K562 (cell line): ENCODE measurements around the gene POU2AF2. TPM values are rescaled to one million over a fixed set of nuclear protein-coding genes. Genes with fewer than 3 reads are reported as not detected.
A peak's percentile ranks its signal among the peaks of the same experiment; 100 is the strongest.

Experiments used
- ATAC-seq: fragments of 200-7000 bp; cut with Tn5 transposase; 3 replicates; pipeline ENCODE4 v1.9.1; 2020; ENCODE audit warnings: moderate library complexity
- BruUV-seq: library from RNA; stranded (reverse); fragments of 400-500 nt; replicated peaks from 2 replicates; lab custom pipeline; 2021; lab: Mats Ljungman, UMichigan
- CTCF ChIA-PET: fragments of 300-600 bp; formaldehyde crosslinking; extraction: SDS; loops from one replicate; lab custom pipeline; 2021; ENCODE audit warnings: low intra/inter-chr PET ratio; lab: Yijun Ruan, JAX
- POLR2A ChIA-PET: fragments of 300-600, 350-650 bp; sonication (Branson Sonifier 250); formaldehyde crosslinking; extraction: SDS; loops from one replicate; lab custom pipeline; 2021; ENCODE audit warnings: antibody characterized with exemption, inconsistent platforms; lab: Yijun Ruan, JAX
- DNase-seq, 4 experiments: peaks; one replicate each; pipeline versions ENCODE4 v3.0.0 to v3.0.0-alpha.2; 2011 to 2018; ENCODE audit warnings: low spot score in 3 of 4, mixed read lengths in 3 of 4; ENCODE audit errors: extremely low read depth in 1 of 4
- FAIRE-seq: peaks from 2 replicates; lab custom pipeline; 2011; peaks lifted over from hg19 to GRCh38; lab: Jason Lieb, UNC
- H2AFZ ChIP-seq: 2 replicates; pipeline ENCODE4 v1.6.0; 2011; ENCODE audit warnings: low read depth, low read length, control low read depth, inconsistent platforms
- H3K27ac ChIP-seq: fragments of 200-600 bp; 3 replicates; pipeline ENCODE4 v1.8.0; 2011; ENCODE audit warnings: low read depth, mild to moderate bottlenecking, control low read depth, inconsistent platforms, low read length, moderate library complexity, mixed read lengths; ENCODE audit errors: extremely low read depth
- H3K27me3 ChIP-seq, 2 experiments: fragments of 300-600 bp in 1 of 2; 2 replicates in 1 of 2; 3 replicates in 1 of 2; pipeline versions ENCODE4 v1.6.0 to v1.8.0; 2011; ENCODE audit warnings: inconsistent platforms in 2 of 2, low read length in 2 of 2, mild to moderate bottlenecking in 1 of 2, mixed read lengths in 1 of 2, moderate library complexity in 1 of 2; ENCODE audit not compliant: control insufficient read depth in 2 of 2, insufficient read depth in 2 of 2
- H3K36me3 ChIP-seq: fragments of 300-600 bp; 3 replicates; pipeline ENCODE4 v1.8.0; 2011; ENCODE audit warnings: mild to moderate bottlenecking, low read length, inconsistent platforms; ENCODE audit not compliant: control insufficient read depth, insufficient read depth
- H3K4me1 ChIP-seq, 2 experiments: fragments of 200-600 bp in 1 of 2; replicated peaks in 1 of 2; 2 replicates in 1 of 2; 3 replicates in 1 of 2; pipeline versions ENCODE4 v1.5.1 to v1.8.0; 2011; ENCODE audit warnings: inconsistent platforms in 2 of 2, low read length in 2 of 2, mild to moderate bottlenecking in 1 of 2, mixed read lengths in 1 of 2, moderate library complexity in 1 of 2; ENCODE audit not compliant: control insufficient read depth in 2 of 2, insufficient read depth in 2 of 2
- H3K4me2 ChIP-seq: 2 replicates; pipeline ENCODE4 v1.6.1; 2011; ENCODE audit warnings: low read length, control low read depth, inconsistent platforms, mixed read lengths; ENCODE audit not compliant: insufficient read depth
- H3K4me3 ChIP-seq: fragments of 200-600 bp; sonication (generic), shearing (Covaris generic); 2 replicates; pipeline ENCODE4 v1.5.1; 2016; ENCODE audit warnings: control low read depth, inconsistent platforms
- H3K79me2 ChIP-seq: fragments of 200-600 bp; 3 replicates; pipeline ENCODE4 v1.8.0; 2011; ENCODE audit warnings: low read length, inconsistent platforms; ENCODE audit not compliant: control insufficient read depth, insufficient read depth
- H3K9ac ChIP-seq, 2 experiments: 2 replicates each; pipeline versions ENCODE4 v1.6.0 to v1.6.1; 2011; ENCODE audit warnings: low read depth in 2 of 2, low read length in 2 of 2, control low read depth in 1 of 2, inconsistent platforms in 1 of 2, mild to moderate bottlenecking in 1 of 2, mixed read lengths in 1 of 2; ENCODE audit not compliant: insufficient read depth in 1 of 2
- H3K9me1 ChIP-seq: one replicate; pipeline ENCODE4 v1.6.0; 2011; ENCODE audit warnings: inconsistent platforms, mild to moderate bottlenecking, low read length, moderate library complexity; ENCODE audit not compliant: control insufficient read depth, insufficient read depth
- H3K9me3 ChIP-seq: replicated peaks from 2 replicates; pipeline ENCODE4 v1.5.1; 2011; ENCODE audit warnings: low read depth, low read length, inconsistent platforms; ENCODE audit not compliant: control insufficient read depth, insufficient read depth
- H4K20me1 ChIP-seq: replicated peaks from 2 replicates; pipeline ENCODE4 v1.6.1; 2011; ENCODE audit warnings: low read length, inconsistent platforms, mixed read lengths; ENCODE audit not compliant: control insufficient read depth, insufficient read depth
- ARID2 ChIP-seq: fragments of 450-650 bp; IDR thresholded peaks from 2 replicates; pipeline ENCODE4 v1.6.1; 2017; ENCODE audit warnings: antibody characterized with exemption, mild to moderate bottlenecking
- HNRNPLL ChIP-seq: fragments of 200-400 bp; formaldehyde crosslinking; IDR thresholded peaks from 2 replicates; pipeline ENCODE4 v1.6.1; 2017; ENCODE audit warnings: low read length, low read depth, mild to moderate bottlenecking; ENCODE audit not compliant: poor library complexity, severe bottlenecking
- RAD51 ChIP-seq: fragments of 450-650 bp; IDR thresholded peaks from 2 replicates; pipeline ENCODE4 v1.7.1; 2016; ENCODE audit warnings: low read depth, mild to moderate bottlenecking, borderline replicate concordance
- RBM25 ChIP-seq: fragments of 200-400 bp; formaldehyde crosslinking; IDR thresholded peaks from 2 replicates; pipeline ENCODE4 v1.6.1; 2018; ENCODE audit warnings: low read length, low read depth, moderate library complexity; ENCODE audit not compliant: severe bottlenecking
- ZBTB17 ChIP-seq: fragments of 450-650 bp; formaldehyde crosslinking; IDR thresholded peaks from 2 replicates; pipeline ENCODE4 v1.4.0; 2020; ENCODE audit warnings: mild to moderate bottlenecking
- ZNF764 ChIP-seq: fragments of 250-450 bp; sonication (Bioruptor Pico); IDR thresholded peaks from 2 replicates; pipeline ENCODE4 v1.4.0; 2020; ENCODE audit warnings: low read depth, mild to moderate bottlenecking, moderate library complexity
- ZNF77 ChIP-seq: fragments of 250-450 bp; sonication (Bioruptor Pico); IDR thresholded peaks from 2 replicates; pipeline ENCODE4 v1.5.0; 2020
- WGBS: fragments of 100-300 bp; shearing (Covaris generic); methylation state at CpG from one replicate; pipeline ENCODE4 v1.1.6; 2016; ENCODE audit warnings: low coverage, mixed read lengths; ENCODE audit not compliant: insufficient coverage; ENCODE audit errors: missing lambda C conversion rate; 5-methylcytosine and 5-hydroxymethylcytosine counted together
- in situ Hi-C: fragments of 300-500 bp; cut with MboI; formaldehyde crosslinking; loops from 4 replicates; pipeline ENCODE4 v1.15.0; 2018; ENCODE audit warnings: inconsistent platforms, mixed read lengths
- intact Hi-C: fragments of 100-400 bp; cut with micrococcal nuclease; formaldehyde crosslinking; loops from 2 replicates; pipeline ENCODE4 v1.14.2; 2022
- polyA plus RNA-seq, 8 experiments: library from polyadenylated mRNA; depleted of rRNA in 4 of 8; stranded (reverse) in 5 of 8; unstranded in 3 of 8; fragments of >200 nt; fragmentation: Nextera tagmentation in 2 of 8; fragmentation: Illumina TruSeq in 1 of 8; extraction: Ambion mirVana in 2 of 8; extraction: Trizol in 1 of 8; gene quantifications; 2 replicates each; pipeline versions ENCODE4 v1.2.1 to v1.2.3, GENCODE V29; 2011 to 2014; ENCODE audit warnings: inconsistent platforms in 1 of 8, missing spikeins in 1 of 8
- total RNA-seq, 7 experiments: library from RNA; depleted of rRNA in 6 of 7; stranded (reverse); fragments of >200 nt in 6 of 7; fragmentation: Illumina TruSeq in 2 of 7; extraction: Trizol in 2 of 7; gene quantifications; 2 replicates each; pipeline versions ENCODE4 v1.2.1 to v1.2.3, GENCODE V29; 2011 to 2021; ENCODE audit warnings: low replicate concordance in 1 of 7
- TF ChIP-seq, protein P1 (sequence below): sonication (generic); formaldehyde crosslinking; IDR thresholded peaks from 2 replicates; pipeline ENCODE4 v1.8.1; 2023; ENCODE audit warnings: mild to moderate bottlenecking, missing genetic modification reagents

Gene POU2AF2
- total and polyA plus RNA-seq, 9 of the 15 experiments (the other 6 are each of a cell fraction or from before 2014, with no cell fraction given), result not detected

DNA sequence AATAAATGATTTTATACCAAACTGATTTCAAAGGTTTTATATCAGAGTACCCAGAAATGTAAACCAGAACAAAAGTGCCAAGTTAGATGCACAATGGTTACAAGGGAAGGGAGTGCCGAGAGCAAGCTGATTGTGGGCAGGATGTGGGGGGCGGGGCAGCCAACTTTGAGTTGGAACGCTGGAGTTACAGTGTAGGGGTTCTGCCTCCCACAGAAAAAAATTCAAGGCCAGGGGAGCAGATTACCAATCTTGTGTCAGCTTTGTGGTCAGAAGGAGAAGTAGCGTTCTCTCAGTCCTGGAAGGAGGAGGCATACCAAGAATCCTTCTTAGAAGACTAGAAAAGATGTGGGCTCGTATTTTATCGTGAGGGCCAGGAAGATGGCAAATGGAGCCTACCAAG, 15.9 kb upstream of the POU2AF2 start:
- Histone ChIP-seq H3K79me2 (no peaks in the 10 kb centered on the region), H3K4me3 (no peak overlapping the region), H3K4me2 (no peak overlapping the region), H2AFZ (no peak overlapping the region), H3K27me3 (no peaks in the 10 kb centered on the region), H3K27ac (no peak overlapping the region)
- BruUV-seq, result no TSS peak
- in situ Hi-C loops, result loop anchor here (10.0 to 25.0 kb wide), 2 partner anchors 765 to 1042 kb away; no protein-coding TSS in a partner anchor
- FAIRE-seq, result no peak
- no peak for DNase-seq
- TF ChIP-seq HNRNPLL (no peak), ZBTB17 (peak; percentile 85), ZNF764 (CRISPR knock-in tag) (no peak), ARID2 (no peak), RAD51 (no peak)
- TF ChIP-seq, all 486 proteins: peak for 1
- H3K36me3 ChIP-seq, result no peaks in the 10 kb centered on the region
- H3K9me3 ChIP-seq, result no peaks in the 10 kb centered on the region
- CTCF ChIA-PET, result interaction anchor here (0.6 to 1.9 kb wide), 2 partner anchors 767 to 954 kb away, joined by 4 to 7 read pairs; no protein-coding TSS in a partner anchor
- intact Hi-C loops, result loop anchor here (1.0 to 5.0 kb wide), 4 partner anchors 766 to 1142 kb away; no protein-coding TSS in a partner anchor
- 1% methylated on average over 6 of the region's 6 CpGs for WGBS
- no peaks in the 10 kb centered on the region for H4K20me1 ChIP-seq
- no peak for ATAC-seq
- H3K4me1 ChIP-seq, result no peaks in the 10 kb centered on the region; a peak in 1 of 5 replicates
- H3K9me1 ChIP-seq, result no peaks in the 10 kb centered on the region
- H3K9ac ChIP-seq, result no peak overlapping the region
- POLR2A ChIA-PET, result no interaction called here

DNA sequence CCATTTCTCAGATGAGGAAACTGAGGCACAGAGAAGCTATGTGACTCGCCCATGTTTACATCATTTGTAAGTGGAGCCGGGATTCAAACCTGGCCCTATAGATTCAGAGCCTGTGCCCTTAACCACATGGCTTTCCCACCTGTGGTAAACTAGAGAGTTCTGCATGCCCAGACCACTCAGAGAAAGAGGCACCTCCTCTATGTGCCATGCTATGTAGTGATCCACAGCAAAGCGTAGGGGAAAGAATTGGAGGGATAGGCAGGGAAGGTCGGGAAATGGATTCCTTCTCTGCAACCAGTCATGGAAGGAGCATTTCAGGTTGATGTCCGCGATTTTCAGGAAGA, 15.4 kb upstream of the POU2AF2 start:
- H3K27ac ChIP-seq, result no peak overlapping the region
- intact Hi-C loops (loop anchor here (1.0 to 5.0 kb wide), 4 partner anchors 767 to 1143 kb away; no protein-coding TSS in a partner anchor), in situ Hi-C loops (loop anchor here (10.0 to 25.0 kb wide), 2 partner anchors 765 to 1043 kb away; no protein-coding TSS in a partner anchor)
- peak; percentile 62 for ATAC-seq
- CTCF ChIA-PET, result interaction anchor here (0.6 to 1.9 kb wide), 3 partner anchors 73 to 955 kb away, joined by 4 to 7 read pairs (median 7); no protein-coding TSS in a partner anchor
- H3K4me3 ChIP-seq, result no peak overlapping the region
- BruUV-seq, result no TSS peak
- H3K9ac ChIP-seq, result no peak overlapping the region
- H3K36me3 ChIP-seq, result no peaks in the 10 kb centered on the region
- POLR2A ChIA-PET, result no interaction called here
- H4K20me1 ChIP-seq, result no peaks in the 10 kb centered on the region
- no peak overlapping the region; the same call in 1 of the 2 replicates for H2AFZ ChIP-seq
- no peaks in the 10 kb centered on the region for H3K27me3 ChIP-seq
- WGBS, result 10% methylated on average over 6 of the region's 6 CpGs
- DNase-seq, result no peak
- H3K9me1 ChIP-seq, result no peaks in the 10 kb centered on the region
- H3K79me2 ChIP-seq, result no peaks in the 10 kb centered on the region
- no peaks in the 10 kb centered on the region for H3K9me3 ChIP-seq
- FAIRE-seq, result no peak
- TF ChIP-seq, protein P1, sequence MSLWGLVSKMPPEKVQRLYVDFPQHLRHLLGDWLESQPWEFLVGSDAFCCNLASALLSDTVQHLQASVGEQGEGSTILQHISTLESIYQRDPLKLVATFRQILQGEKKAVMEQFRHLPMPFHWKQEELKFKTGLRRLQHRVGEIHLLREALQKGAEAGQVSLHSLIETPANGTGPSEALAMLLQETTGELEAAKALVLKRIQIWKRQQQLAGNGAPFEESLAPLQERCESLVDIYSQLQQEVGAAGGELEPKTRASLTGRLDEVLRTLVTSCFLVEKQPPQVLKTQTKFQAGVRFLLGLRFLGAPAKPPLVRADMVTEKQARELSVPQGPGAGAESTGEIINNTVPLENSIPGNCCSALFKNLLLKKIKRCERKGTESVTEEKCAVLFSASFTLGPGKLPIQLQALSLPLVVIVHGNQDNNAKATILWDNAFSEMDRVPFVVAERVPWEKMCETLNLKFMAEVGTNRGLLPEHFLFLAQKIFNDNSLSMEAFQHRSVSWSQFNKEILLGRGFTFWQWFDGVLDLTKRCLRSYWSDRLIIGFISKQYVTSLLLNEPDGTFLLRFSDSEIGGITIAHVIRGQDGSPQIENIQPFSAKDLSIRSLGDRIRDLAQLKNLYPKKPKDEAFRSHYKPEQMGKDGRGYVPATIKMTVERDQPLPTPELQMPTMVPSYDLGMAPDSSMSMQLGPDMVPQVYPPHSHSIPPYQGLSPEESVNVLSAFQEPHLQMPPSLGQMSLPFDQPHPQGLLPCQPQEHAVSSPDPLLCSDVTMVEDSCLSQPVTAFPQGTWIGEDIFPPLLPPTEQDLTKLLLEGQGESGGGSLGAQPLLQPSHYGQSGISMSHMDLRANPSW, result no peak
- TF ChIP-seq ZNF77 (no peak), RBM25 (peak; percentile 34)
- TF ChIP-seq, all 486 proteins: peak for 1
- Histone ChIP-seq H3K4me2 (peak overlapping the region; percentile 87), H3K4me1 (no peaks in the 10 kb centered on the region; a peak in 1 of 5 replicates)
